Colon (tissue), 2 donors: Measurements from ENCODE around the gene STXBP2.
"Not testable (repeated sequence)": the region's sequence is repeated elsewhere in the genome, so short reads cannot be mapped to it uniquely, and the experiment has no call there.

ENCODE experiments used
- FAIRE-seq: peaks from 2 replicates; lab custom pipeline; 2012; peaks lifted over from hg19 to GRCh38; lab: Jason Lieb, UNC
- donor health status: control.
- donor health status: control.

Gene STXBP2

DNA sequence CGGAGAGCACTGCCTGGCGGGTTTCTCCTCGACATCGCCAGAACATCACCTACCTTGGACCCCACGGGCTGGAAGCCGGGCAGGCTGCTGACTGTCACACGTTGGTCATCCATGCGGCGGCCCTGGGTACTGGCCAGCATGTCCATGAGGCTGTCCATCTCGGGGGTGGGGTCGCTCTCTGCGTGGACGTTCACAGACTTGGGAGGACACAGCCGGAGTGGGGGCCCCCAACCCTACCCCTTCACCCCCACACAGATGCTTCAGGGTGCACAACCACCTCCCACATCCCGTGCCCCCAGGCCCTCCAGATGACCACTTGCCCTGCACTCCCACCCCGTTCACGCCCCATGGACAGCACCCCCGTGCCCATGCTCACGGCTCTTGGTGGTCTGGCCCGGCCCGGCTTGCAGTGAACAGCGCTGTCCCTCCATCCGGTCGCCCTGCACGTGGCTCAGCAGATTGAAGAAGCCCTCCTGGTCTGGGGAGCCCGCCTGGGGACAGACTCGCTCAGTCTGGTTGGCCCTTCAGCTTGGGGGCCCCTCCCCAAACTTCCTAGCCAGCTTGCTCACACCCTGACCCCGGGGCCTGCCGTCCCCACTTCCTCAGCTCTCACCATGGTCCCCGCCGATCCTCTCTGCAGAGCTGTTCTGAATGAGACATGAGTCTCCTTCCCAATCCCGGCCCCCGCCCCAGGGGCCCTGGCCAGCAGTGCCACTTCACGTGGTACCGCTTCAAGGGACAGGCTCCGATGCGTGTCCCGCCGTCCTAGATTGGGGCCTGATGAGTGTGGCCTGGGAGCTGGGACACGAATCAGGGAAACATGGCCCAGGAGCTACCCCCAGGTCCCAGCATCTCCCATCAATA lies 4.3 kb upstream of the STXBP2 start:
- no peak for FAIRE-seq

DNA sequence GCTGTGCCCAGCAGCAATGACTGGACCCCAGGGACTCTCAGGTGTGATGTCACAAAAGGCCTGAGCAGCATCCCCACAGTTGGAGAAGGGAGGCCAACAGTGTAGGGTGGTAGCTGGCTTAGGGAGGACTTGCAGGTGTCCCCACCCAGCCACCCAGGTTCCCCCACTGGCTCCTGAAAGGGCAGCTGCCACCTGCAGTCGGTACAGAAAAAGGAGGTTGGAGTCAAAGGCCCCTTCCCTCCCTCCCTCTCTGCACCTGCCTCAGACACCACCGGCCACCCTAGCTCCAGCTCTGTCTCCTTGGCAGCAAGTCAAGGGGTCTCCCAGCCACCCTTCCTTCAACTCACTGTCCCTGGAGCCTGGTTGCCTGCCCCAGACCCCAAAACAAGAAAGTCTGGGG lies 3.2 kb upstream of the STXBP2 start, which contains the start of gene PCP2:
PCP2 (minus strand) TSS at position 22 of the 400 bp plus-strand sequence. CDS start 262 bp downstream, outside the sequence.
- FAIRE-seq: no peak

DNA sequence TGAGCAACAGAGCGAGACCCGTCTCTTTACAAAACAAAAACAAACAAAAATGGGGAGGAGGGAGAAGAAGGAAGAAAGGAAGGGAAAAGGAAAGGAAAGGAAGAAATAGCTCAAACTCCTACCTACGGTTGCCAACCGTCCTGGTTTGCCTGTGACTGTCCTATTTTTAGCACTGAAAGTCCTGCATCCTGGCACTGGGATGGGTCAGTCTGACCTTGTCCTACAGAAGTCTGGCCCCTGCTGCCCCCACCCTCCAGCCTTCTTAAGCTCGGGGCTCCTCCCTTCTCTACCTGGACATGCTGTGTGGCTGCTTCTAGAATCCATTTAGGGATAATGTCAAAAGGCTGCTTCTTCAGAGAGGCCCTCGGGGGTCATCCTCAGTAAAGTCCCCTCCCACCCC lies 1.2 kb upstream of the STXBP2 start:
- FAIRE-seq: no peak

DNA sequence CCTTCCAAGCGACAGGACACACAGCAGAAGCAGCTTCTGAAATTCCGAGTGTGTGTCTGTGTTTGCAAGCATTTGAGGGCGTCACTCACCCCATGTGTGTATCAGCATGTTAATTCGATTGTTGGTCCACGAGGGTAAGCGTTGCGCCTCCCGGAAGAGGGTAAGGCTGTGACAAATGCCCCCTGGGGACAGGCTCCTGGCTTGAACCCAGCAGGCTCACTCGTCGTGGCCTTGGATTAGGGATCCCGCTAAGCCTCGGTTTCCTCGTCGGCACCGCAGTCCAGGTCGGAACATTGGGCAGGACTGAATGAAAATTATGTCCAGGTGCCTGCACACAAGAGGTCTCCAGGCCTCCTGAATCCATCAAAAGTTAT lies 606 bp upstream of the STXBP2 start:
- FAIRE-seq: no peak

DNA sequence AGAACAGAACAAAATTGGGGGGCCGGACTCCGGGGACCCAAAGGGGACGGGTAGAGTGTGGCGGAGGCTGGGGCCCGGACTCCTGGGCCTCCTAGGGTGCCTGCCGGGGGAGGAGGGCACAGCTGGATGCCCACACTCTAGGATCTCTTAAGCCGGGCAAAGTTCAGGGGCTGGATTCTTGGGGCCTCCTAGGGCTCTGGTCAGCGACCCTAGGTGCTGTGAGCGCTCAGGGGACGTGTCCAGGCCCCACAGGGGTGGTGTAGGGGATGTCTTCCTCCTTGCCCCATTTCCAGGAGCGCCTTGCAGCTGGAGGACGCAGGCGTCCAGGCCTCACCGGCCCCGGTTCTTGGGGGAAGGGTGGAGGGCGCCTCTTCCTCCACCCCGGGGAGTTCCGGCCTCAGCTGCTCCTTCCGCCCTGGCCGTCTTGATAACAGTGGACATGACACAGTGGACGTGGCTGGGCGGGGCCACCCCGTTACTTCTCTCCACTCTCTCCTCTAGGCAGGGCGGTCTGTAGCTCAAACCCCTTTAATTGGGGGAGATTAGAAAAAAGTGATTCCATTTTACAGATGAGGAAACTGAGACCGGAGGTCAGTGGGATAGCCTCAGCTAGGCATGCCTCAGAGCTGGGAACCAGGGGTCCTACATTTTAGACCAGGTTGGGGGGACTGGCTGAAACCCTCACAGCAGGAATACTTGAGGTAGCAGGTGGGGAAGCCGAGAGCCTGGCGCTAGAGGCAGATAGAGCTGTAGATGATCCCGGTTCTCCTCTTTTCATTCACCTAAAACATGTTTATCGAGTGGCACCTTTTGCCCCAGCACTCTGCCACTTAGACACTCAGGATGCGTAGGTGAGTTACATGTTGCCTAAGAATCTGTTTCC lies 705 bp downstream of the STXBP2 start:
- FAIRE-seq: no peak

DNA sequence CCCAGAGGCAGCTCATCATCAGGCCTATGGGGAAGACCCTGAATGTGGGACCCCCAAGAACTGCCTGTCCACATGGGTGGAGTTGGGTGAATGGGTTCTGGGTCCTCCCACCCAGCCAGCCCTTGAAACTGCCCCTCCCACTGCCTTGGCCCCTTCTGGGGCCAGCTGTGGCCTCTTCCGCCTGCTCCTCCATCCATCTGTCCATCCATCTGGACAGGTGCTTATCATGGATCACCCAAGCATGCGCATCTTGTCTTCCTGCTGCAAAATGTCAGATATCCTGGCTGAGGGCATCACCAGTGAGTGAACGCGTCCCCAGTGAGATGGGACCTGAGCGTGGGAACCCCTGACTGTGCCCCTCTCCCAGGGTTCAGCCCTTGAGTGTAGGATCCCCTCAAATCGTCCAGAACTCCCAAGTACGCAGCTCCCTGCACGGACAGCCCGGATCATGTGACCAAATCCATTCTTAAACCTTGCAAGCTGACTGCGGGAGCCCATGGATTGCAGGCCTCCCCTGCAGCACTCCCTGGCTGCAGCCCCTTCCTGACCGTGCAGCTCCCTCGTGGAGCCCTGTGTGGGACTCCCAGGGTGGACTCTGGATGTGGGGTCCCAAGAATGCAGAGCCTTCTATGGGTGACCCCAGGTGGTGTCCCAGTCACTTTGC lies 2.0 kb downstream of the STXBP2 start:
- FAIRE-seq: no peak

DNA sequence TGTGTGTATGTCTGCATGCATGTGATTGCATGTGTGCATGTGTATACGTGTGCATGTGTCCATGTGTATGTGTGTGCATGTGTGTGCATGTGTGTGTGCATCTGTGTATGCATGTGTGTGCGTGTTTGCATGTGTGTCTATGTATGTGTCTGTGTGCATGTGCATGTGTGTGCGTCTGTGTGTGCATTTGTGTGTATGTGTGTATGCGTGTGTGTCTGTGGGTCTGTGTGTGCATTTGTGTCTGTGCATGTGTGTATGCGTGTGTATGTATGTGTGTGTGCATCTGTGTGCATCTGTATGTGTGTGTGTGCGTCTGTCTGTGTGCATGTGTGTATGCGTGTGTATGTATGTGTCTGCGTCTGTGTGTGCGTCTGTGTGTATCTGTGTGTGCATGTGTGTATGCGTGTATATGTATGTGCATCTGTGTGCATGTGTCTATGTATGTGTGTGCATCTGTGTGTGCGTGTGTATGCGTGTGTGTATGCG lies 3.0 kb downstream of the STXBP2 start:
- no peak for FAIRE-seq

DNA sequence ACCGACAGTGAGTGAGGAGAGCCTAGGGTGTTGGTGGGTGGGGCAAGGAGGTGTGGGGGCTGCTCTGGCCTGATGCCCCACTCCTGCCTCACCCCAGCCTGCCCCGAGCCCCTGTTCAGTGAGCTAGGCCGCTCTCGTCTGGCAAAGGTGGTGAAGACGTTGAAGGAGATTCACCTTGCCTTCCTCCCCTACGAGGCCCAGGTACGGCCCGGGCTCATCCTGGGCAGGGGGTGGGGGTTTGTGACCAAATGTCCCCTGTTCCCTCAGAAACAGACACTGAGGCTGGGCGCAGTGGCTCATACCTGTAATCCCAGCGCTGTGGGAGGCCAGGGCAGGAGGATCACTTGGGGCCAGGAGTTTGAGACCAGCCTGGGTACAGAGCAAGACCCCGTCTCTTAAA lies 3.9 kb downstream of the STXBP2 start:
- no peak for FAIRE-seq

DNA sequence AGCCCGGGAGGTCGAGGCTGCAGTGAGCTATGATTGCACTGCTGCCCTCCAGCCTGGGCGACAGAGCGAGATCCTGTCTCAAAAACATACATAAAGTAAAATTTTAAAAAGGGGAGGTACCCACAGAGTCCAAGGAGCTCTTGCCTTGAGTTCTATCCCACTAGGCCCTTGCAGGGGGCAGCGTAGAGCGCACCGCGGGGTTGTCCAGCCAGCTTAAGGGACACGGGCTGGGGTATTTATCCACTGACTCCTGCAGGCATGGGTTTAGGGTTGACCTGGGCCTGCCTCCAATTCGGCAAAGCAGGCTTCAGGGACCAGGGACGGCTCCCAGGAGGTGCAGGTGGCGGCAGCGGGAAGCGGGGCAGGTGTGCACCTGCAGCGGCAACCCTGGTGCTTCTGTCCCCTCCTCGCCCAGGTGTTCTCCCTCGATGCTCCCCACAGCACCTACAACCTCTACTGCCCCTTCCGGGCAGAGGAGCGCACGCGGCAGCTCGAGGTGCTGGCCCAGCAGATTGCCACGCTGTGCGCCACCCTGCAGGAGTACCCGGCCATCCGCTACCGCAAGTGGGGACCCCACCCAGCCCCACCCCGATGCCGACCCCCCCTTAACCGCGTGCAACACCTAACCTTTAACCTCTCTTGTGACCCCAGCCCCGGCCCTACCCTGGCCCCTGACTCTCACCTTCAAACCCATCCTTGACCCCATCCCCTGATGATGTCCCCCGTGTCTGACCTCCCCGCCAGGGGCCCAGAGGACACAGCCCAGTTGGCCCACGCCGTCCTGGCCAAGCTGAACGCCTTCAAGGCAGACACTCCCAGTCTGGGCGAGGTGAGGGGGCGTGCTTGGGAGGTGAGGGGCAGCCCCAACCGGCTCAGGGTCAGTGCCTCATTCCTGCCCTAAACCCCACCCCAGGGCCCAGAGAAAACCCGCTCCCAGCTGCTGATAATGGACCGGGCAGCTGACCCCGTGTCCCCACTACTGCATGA lies 4.7 kb downstream of the STXBP2 start:
- FAIRE-seq: no peak

DNA sequence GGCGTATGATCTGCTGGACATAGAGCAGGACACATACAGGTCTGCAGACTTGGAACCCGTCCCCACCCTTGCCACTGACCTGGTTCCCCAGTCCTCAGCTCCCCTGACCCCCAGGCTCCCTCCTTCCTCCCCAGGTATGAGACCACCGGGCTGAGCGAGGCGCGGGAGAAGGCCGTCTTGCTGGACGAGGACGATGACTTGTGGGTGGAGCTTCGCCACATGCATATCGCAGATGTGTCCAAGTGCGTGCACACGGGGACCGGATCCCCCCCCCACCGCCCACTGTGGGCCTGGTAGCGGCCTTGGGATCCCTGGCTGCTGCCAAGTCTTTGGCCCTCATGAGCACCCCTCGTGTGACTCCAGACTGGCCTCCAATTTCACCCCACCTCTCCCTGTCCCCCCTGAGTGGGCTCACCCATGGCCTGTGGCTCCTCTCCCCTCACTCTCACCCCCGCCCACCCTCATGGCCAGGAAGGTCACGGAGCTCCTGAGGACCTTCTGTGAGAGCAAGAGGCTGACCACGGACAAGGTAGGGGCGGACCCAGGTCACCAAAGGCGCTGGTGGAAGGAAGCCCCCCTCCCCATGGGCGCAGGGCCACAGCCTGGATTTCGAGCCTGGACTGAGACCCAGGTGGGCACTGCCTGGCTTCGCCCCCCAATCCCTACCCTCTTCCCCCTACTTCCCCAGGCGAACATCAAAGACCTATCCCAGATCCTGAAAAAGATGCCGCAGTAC lies 5.6 kb downstream of the STXBP2 start:
- no peak for FAIRE-seq

DNA sequence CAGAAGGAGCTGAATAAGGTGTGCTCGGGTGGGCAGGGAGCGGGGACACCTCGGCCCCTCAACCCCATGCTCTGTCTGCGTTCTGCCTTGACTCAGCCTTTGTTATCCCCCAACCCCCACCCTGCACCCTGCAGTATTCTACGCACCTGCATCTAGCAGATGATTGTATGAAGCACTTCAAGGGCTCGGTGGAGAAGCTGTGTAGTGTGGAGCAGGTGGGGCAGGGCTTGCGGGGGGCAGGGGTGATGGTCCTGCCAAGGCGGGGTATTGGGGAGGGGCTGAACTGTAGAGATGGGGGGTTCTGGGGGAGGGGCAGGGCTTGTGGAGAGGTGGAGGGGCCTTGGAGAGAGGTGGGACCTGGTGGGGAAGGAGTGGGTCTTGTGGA lies 6.1 kb downstream of the STXBP2 start:
- no peak for FAIRE-seq

DNA sequence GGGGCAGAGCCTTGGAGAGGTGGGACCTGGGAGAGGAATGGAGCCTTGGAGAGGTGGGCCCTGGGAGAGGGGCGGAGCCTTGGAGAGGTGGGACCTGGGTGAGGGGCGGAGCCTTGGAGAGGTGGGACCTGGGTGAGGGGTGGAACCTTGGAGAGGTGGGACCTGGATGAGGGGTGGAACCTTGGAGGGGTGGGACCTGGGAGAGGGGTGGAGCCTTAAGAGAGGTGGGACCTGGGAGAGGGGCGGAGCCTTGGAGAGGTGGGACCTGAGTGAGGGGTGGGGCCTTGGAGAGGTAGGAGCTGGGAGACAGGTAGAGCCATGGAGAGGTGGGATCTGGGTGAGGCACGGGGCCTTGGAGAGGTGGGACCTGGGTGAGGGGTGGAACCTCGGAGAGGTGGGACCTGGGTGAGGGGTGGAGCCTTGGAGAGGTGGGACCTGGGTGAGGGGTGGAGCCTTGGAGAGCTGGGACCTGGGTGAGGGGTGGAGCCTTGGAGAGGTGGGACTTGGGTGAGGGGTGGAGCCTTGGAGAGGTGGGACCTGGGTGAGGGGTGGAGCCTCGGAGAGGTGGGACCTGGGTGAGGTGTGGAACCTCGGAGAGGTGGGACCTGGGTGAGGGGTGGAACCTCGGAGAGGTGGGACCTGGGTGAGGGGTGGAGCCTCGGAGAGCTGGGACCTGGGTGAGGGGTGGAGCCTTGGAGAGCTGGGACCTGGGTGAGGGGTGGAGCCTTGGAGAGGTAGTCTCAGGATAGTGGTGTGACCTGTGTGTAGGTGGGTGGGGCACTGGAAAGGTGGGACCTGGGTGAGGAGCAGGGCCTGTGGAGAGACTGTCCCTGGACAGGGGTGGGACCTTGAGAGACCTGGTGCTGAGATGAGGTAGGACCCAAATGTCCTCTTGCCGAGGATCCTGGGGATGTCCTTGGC lies 7.0 kb downstream of the STXBP2 start:
- FAIRE-seq: not testable (repeated sequence)

DNA sequence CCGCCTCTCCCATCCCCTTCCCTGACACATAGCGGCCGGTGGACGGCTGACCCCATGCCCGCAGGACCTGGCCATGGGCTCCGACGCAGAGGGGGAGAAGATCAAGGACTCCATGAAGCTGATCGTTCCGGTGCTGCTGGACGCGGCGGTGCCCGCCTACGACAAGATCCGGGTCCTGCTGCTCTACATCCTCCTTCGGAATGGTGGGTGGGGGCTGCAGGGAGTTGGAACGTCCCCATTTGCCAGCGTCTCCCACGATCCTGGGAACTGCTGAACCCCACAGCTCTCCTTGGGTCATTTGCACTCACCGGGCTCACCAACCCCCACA lies 7.6 kb downstream of the STXBP2 start:
- FAIRE-seq: no peak

DNA sequence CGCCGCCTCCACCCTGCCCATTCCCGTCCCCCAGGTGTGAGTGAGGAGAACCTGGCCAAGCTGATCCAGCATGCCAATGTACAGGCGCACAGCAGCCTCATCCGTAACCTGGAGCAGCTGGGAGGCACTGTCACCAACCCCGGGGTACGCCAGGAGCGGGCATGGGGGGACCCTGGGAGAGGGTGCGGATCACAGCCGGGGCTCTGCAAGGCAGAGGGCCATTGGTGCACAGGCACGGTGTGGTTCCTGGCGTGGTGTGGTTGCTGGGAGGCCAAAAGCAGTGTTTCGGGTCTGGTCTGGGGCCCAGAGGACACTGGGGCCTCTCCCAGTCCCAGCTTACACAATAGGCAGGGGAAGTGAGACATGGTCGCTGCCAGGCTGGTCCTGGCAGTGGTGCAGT lies 8.3 kb downstream of the STXBP2 start:
- no peak for FAIRE-seq

DNA sequence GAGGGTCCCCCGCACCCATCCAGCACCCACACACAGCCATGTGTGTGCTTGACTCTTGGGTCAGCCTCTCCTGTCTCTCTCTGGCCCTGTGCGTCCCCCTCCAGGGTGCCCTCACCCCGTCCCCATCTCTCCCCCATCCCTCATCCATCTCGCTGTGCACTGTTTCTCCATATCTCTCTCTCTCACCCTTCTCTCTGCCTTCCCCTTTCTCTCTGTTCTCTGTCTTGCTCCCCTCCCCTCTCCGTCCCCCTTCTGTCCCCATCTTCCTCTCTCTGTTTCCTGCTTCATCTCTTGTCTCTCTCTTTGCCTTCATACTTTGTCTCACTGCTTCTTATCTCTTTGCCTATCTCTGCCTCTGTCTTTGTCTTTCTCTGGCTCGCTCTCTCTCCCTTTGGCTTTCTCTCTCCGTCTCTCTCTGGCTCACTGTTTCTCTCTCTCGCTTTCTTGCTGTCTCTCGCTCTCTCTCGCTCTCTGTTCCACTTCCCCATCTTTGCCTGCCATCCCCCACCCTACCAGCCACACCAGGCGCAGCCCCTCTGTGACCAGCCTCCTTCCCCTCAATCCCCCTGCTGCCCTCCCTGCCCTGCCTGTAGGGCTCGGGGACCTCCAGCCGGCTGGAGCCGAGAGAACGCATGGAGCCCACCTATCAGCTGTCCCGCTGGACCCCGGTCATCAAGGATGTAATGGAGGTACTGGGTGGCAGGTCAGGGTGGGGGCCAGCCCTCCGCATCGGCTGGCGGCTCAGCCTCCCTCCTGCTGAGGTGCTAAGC lies 8.9 kb downstream of the STXBP2 start:
- FAIRE-seq: no peak

DNA sequence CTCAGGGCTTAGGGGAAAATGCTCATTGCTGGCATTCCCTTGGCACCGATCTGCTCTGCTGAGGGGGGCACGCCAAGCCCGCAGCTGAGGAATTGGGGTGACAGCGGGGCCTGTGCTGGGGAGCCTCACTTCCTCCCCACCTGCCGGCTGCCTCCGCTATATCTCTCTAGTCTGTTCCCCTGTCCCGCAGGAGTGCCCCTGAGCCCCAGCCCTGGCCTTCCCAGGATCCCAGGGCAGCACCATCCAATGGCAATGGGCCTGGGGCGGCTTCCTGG lies 9.5 kb downstream of the STXBP2 start:
- no peak for FAIRE-seq

DNA sequence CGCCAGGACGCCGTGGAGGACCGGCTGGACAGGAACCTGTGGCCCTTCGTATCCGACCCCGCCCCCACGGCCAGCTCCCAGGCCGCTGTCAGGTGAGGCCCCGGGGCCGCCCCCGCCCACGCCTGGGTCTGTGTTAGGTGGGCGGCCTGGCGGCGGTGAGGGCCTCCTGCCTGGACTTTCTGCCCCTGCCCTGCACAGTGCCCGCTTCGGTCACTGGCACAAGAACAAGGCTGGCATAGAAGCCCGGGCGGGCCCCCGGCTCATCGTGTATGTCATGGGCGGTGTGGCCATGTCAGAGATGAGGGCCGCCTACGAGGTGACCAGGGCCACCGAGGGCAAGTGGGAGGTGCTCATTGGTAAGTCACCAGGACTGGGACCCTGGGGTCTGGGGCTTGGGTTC lies 10.2 kb downstream of the STXBP2 start:
- no peak for FAIRE-seq

DNA sequence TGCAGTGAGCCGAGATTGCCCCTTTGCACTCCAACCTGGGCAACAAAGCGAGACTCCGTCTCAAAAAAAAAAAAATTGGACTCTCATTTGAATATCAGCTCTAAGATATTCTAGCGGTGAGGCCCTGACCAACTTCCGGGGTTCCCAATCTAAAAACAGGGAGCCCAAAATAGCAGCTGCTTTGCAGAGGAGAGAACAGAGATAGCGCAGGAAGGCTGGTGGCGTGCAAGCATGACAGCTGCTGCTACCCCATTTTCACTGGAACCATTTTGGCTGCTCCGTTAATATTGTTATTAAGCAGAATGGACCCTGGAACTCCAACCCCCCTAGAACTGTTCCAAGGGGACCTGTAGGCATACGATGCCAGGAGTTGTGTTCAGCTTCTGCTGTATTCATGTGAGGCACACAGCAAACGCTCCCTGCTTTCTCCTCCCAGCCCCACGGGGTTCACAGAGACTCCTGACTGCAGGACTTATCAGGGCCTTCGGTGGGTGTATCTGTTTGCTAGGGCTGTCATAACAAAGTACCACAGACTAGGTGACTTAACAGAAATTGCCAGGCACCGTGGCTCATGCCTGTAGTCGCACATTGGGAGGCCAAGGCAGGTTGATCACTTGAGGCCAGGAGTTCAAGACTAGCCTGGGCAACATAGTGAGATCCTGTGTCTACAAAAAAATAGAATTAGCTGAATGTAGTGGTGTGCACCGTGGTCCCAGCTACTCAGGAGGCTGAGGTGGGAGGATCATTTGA lies 11.5 kb downstream of the STXBP2 start:
- no peak for FAIRE-seq
